Omental fat pad (tissue), 4 donors: ENCODE measurements around the gene ADGRL1. TPM values are rescaled to one million over a fixed set of nuclear protein-coding genes. Genes with fewer than 3 reads are reported as not detected.
A peak's percentile ranks its signal among the peaks of the same experiment; 100 is the strongest.
"Not testable (repeated sequence)": the region's sequence is repeated elsewhere in the genome, so short reads cannot be mapped to it uniquely, and the experiment has no call there.

ENCODE experiments used
- ATAC-seq: fragments of 150-250 bp; one replicate; pipeline ENCODE4 v1.9.1; 2016; ENCODE audit warnings: mild to moderate bottlenecking, moderate library complexity; ENCODE audit not compliant: low FRiP score
- DNase-seq: peaks from one replicate; pipeline ENCODE4 v3.0.0-alpha.2; 2019; ENCODE audit warnings: low spot score
- CTCF ChIP-seq, 3 donors: fragments of 450-650 bp; IDR thresholded peaks; one replicate each; pipeline ENCODE4 v1.5.1; 2016 to 2017; ENCODE audit warnings: antibody characterized with exemption in 3 of 3, mild to moderate bottlenecking in 3 of 3, moderate library complexity in 2 of 3
- total RNA-seq, 4 donors: library from RNA; depleted of rRNA; stranded (reverse); fragments of >200 nt; gene quantifications; one replicate each; pipeline ENCODE4 v1.1.0, GENCODE V29; 2016

Gene ADGRL1
- total RNA-seq, 4 donors from 2014 or later: 7.7 to 18.0 (median 13.9) TPM

GRCh38 chr19:14206737-14207726 lies 1.1 kb upstream of the ADGRL1 start:
- ATAC-seq (peak; percentile 80), DNase-seq (peak; percentile 77)

GRCh38 chr19:14206308-14206707 lies 339 bp upstream of the ADGRL1 start:
- not testable (repeated sequence) for DNase-seq, ATAC-seq

GRCh38 chr19:14204676-14205451 lies 1.1 kb downstream of the ADGRL1 start:
- ATAC-seq, DNase-seq: not testable (repeated sequence)

GRCh38 chr19:14204219-14204618 lies 1.8 kb downstream of the ADGRL1 start:
- not testable (repeated sequence) for DNase-seq

DNA sequence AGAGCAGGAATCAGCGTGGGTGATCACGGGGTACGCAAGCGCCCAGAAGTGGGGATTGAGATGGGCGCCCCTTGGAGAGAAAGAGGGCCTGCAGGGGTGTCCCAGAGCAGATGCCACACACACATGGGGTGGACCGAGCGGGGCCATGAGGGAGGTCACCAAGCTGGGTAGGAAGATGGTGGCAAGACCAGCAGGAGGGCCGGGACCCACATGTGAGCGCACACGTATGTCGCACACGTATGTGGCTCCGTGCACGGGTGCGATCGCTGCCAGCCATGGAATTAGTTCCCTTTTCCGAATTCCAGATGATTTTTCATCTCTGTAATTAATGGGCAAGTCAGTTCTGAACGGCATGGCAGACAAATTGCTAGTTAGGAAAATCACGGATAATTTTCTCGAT lies 2.2 kb downstream of the ADGRL1 start:
- not testable (repeated sequence) for DNase-seq, ATAC-seq

More at GRCh38 chr19:14204219-14204618, 1.8 kb downstream of the ADGRL1 start:
- ATAC-seq: not testable (repeated sequence)

- ATAC-seq (no peak), DNase-seq (no peak)
- TF ChIP-seq CTCF (IDR thresholded peaks at IDR 0.05): no peak
These were observed 2.8 kb downstream of the ADGRL1 start for GRCh38 chr19:14203177-14203576.

- ATAC-seq, DNase-seq: not testable (repeated sequence)
These were observed 4.5 kb downstream of the ADGRL1 start for GRCh38 chr19:14201481-14201880.

- DNase-seq, ATAC-seq: not testable (repeated sequence)
These were observed 5.7 kb downstream of the ADGRL1 start for GRCh38 chr19:14200147-14200841.

- no peak for TF ChIP-seq CTCF (IDR thresholded peaks at IDR 0.05)
- no peak for ATAC-seq
- DNase-seq: no peak
These were observed 7.3 kb downstream of the ADGRL1 start for GRCh38 chr19:14198384-14199376.

- no peak for TF ChIP-seq CTCF (IDR thresholded peaks at IDR 0.05)
- DNase-seq: no peak
- no peak for ATAC-seq
These were observed 8.1 kb downstream of the ADGRL1 start for GRCh38 chr19:14197882-14198281.

- not testable (repeated sequence) for DNase-seq
These were observed 8.7 kb downstream of the ADGRL1 start for GRCh38 chr19:14197288-14197687.

More at GRCh38 chr19:14197288-14197687, 8.7 kb downstream of the ADGRL1 start:
- ATAC-seq: not testable (repeated sequence)
